ENCODE data around the gene GRK4. TPM values are rescaled to one million over a fixed set of nuclear protein-coding genes. Genes with fewer than 3 reads are reported as not detected.

GRK4 gene
- total and polyA plus RNA-seq, 10 of the 15 experiments (the other 5 are each of a cell fraction or from before 2014, with no cell fraction given) = 1.1 to 4.0 (median 2.5) TPM

- TF ChIP-seq PRDM15 (CRISPR knock-in tag; IDR thresholded peaks at IDR 0.05) = no peak
- TF ChIP-seq ZSCAN29 (IDR thresholded peaks at IDR 0.05) = no peak
- TF ChIP-seq BHLHE40 (IDR thresholded peaks at IDR 0.05; ENCODE audit: borderline replicate concordance in 1 of 2, low read depth in 2 of 2, low read length in 1 of 2) = peak in 1 of 2 experiments; percentile 39; a peak in 1 of 4 replicates
- peak; percentile 33; the same call in 1 of the 2 replicates for TF ChIP-seq CREM (IDR thresholded peaks at IDR 0.05; ENCODE audit: low read depth)
- TF ChIP-seq NFIC (IDR thresholded peaks at IDR 0.05; ENCODE audit: low read depth, low read length) = peak; percentile 31; the same call in 1 of the 2 replicates
- TF ChIP-seq FOXK2 (IDR thresholded peaks at IDR 0.05) = no peak
- TF ChIP-seq HSF1 (IDR thresholded peaks at IDR 0.05; ENCODE audit: low read depth, low read length) = no peak
- TF ChIP-seq JUNB (IDR thresholded peaks at IDR 0.05) = 0 out of 2 replicates have a peak, but pooled peaks have one; percentile 40
- no peak for TF ChIP-seq ETV6 (conservative IDR thresholded peaks at IDR 0.05 in 1 of 2, IDR thresholded peaks at IDR 0.05 in 1 of 2; ENCODE audit: borderline replicate concordance in 1 of 2, low read depth in 1 of 2)
- no peak for TF ChIP-seq CHD1 (IDR thresholded peaks at IDR 0.05; ENCODE audit: low read depth, low read length)
- TF ChIP-seq NRF1 (conservative IDR thresholded peaks at IDR 0.05; ENCODE audit: low read depth, low read length) = no peak
- TF ChIP-seq IKZF2 (IDR thresholded peaks at IDR 0.05) = no peak
- TF ChIP-seq, protein P1, sequence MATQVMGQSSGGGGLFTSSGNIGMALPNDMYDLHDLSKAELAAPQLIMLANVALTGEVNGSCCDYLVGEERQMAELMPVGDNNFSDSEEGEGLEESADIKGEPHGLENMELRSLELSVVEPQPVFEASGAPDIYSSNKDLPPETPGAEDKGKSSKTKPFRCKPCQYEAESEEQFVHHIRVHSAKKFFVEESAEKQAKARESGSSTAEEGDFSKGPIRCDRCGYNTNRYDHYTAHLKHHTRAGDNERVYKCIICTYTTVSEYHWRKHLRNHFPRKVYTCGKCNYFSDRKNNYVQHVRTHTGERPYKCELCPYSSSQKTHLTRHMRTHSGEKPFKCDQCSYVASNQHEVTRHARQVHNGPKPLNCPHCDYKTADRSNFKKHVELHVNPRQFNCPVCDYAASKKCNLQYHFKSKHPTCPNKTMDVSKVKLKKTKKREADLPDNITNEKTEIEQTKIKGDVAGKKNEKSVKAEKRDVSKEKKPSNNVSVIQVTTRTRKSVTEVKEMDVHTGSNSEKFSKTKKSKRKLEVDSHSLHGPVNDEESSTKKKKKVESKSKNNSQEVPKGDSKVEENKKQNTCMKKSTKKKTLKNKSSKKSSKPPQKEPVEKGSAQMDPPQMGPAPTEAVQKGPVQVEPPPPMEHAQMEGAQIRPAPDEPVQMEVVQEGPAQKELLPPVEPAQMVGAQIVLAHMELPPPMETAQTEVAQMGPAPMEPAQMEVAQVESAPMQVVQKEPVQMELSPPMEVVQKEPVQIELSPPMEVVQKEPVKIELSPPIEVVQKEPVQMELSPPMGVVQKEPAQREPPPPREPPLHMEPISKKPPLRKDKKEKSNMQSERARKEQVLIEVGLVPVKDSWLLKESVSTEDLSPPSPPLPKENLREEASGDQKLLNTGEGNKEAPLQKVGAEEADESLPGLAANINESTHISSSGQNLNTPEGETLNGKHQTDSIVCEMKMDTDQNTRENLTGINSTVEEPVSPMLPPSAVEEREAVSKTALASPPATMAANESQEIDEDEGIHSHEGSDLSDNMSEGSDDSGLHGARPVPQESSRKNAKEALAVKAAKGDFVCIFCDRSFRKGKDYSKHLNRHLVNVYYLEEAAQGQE (IDR thresholded peaks at IDR 0.05; ENCODE audit: low read depth, low read length) = no peak
- TF ChIP-seq, protein P2, sequence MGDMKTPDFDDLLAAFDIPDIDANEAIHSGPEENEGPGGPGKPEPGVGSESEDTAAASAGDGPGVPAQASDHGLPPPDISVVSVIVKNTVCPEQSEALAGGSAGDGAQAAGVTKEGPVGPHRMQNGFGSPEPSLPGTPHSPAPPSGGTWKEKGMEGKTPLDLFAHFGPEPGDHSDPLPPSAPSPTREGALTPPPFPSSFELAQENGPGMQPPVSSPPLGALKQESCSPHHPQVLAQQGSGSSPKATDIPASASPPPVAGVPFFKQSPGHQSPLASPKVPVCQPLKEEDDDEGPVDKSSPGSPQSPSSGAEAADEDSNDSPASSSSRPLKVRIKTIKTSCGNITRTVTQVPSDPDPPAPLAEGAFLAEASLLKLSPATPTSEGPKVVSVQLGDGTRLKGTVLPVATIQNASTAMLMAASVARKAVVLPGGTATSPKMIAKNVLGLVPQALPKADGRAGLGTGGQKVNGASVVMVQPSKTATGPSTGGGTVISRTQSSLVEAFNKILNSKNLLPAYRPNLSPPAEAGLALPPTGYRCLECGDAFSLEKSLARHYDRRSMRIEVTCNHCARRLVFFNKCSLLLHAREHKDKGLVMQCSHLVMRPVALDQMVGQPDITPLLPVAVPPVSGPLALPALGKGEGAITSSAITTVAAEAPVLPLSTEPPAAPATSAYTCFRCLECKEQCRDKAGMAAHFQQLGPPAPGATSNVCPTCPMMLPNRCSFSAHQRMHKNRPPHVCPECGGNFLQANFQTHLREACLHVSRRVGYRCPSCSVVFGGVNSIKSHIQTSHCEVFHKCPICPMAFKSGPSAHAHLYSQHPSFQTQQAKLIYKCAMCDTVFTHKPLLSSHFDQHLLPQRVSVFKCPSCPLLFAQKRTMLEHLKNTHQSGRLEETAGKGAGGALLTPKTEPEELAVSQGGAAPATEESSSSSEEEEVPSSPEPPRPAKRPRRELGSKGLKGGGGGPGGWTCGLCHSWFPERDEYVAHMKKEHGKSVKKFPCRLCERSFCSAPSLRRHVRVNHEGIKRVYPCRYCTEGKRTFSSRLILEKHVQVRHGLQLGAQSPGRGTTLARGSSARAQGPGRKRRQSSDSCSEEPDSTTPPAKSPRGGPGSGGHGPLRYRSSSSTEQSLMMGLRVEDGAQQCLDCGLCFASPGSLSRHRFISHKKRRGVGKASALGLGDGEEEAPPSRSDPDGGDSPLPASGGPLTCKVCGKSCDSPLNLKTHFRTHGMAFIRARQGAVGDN (IDR thresholded peaks at IDR 0.05) = no peak
- TF ChIP-seq FOXM1 (IDR thresholded peaks at IDR 0.05; ENCODE audit: low read depth, low read length) = 0 out of 2 replicates have a peak, but pooled peaks have one; percentile 24
These were observed 55.9 kb downstream of the GRK4 start (continued) for GRCh38 chr4:3019145-3019846.
